Thymus (tissue), 11 donors: Measurements from ENCODE around the gene MDC1. TPM values are rescaled to one million over a fixed set of nuclear protein-coding genes. Genes with fewer than 3 reads are reported as not detected.
A peak's percentile ranks its signal among the peaks of the same experiment; 100 is the strongest.

Experiments
- DNase-seq, 9 donors: peaks; one replicate each; pipeline ENCODE4 v3.0.0-alpha.2; 2013; ENCODE audit warnings: low spot score in 9 of 9, low read depth in 6 of 9, missing footprints in 1 of 9
- H3K27ac ChIP-seq, 2 donors: one replicate each; pipeline ENCODE4 v1.5.1; 2013; ENCODE audit warnings: control low read depth in 1 of 2, low read depth in 1 of 2, low read length in 1 of 2, mild to moderate bottlenecking in 1 of 2, moderate library complexity in 1 of 2
- H3K27me3 ChIP-seq, 2 donors: one replicate each; pipeline ENCODE4 v1.5.1; 2013; ENCODE audit warnings: low read length in 1 of 2; ENCODE audit not compliant: control insufficient read depth in 2 of 2, insufficient read depth in 1 of 2
- H3K36me3 ChIP-seq, 2 donors: one replicate each; pipeline ENCODE4 v1.5.1; 2013; ENCODE audit warnings: low read length in 1 of 2, mild to moderate bottlenecking in 1 of 2, moderate library complexity in 1 of 2; ENCODE audit not compliant: control insufficient read depth in 2 of 2, insufficient read depth in 2 of 2
- H3K4me1 ChIP-seq, 2 donors: one replicate each; pipeline ENCODE4 v1.5.1; 2013; ENCODE audit warnings: low read length in 2 of 2; ENCODE audit not compliant: control insufficient read depth in 2 of 2, insufficient read depth in 2 of 2
- H3K4me3 ChIP-seq, 2 donors: one replicate each; pipeline ENCODE4 v1.5.1; 2013; ENCODE audit warnings: low read length in 2 of 2, control low read depth in 1 of 2, mild to moderate bottlenecking in 1 of 2
- H3K9me3 ChIP-seq, 2 donors: one replicate each; pipeline ENCODE4 v1.5.1; 2013; ENCODE audit warnings: low read length in 1 of 2, mild to moderate bottlenecking in 1 of 2; ENCODE audit not compliant: control insufficient read depth in 2 of 2, insufficient read depth in 1 of 2
- WGBS: extraction: QIAGEN DNeasy Blood & Tissue Kit; methylation state at CpG from one replicate; pipeline ENCODE4 v1.1.7; 2013; 5-methylcytosine and 5-hydroxymethylcytosine counted together
- polyA plus RNA-seq: library from polyadenylated mRNA; stranded (reverse); fragments of 200-250 nt; gene quantifications from one replicate; pipeline ENCODE4 v1.2.3, GENCODE V29; 2013
- total RNA-seq: library from RNA; stranded (reverse); fragments of 120-200 nt; gene quantifications from one replicate; pipeline ENCODE4 v1.2.4, GENCODE V29; 2013
- donor health status: healthy.

The MDC1 gene
- total and polyA plus RNA-seq, 2 donors = 7.6 to 21.6 TPM

- Histone ChIP-seq H3K27me3 (peaks cover 0 to 6% of the 10 kb centered on the region in 2 donors), H3K36me3 (no peaks in the 10 kb centered on the region), H3K4me1 (peaks cover 6 to 24% of the 10 kb centered on the region in 2 donors), H3K4me3 (no peak overlapping the region), H3K9me3 (peaks cover 0 to 4% of the 10 kb centered on the region in 2 donors), H3K27ac (no peak overlapping the region)
- 90% methylated on average over 8 of the region's 8 CpGs for WGBS
- no peak for DNase-seq
Measured at GRCh38 chr6:30748851-30749540, 31.9 kb upstream of the MDC1 start.

- no peak overlapping the region for H3K4me3 ChIP-seq
- WGBS = 92% methylated on average over 6 of the region's 6 CpGs
- peak overlapping the region in 1 of 2 donors; percentile 43 for H3K27ac ChIP-seq
- peaks cover 6 to 33% of the 10 kb centered on the region in 2 donors for H3K4me1 ChIP-seq
- DNase-seq = no peak
- H3K36me3 ChIP-seq = no peaks in the 10 kb centered on the region
- H3K9me3 ChIP-seq = peaks cover 0 to 4% of the 10 kb centered on the region in 2 donors
- H3K27me3 ChIP-seq = peaks cover 0 to 15% of the 10 kb centered on the region in 2 donors
Measured at GRCh38 chr6:30747902-30748769, 31.1 kb upstream of the MDC1 start.

- peaks cover 0 to 20% of the 10 kb centered on the region in 2 donors for H3K27me3 ChIP-seq
- 96% methylated on average over 1 of the region's 1 CpG for WGBS
- no peak for DNase-seq
- peaks cover 0 to 5% of the 10 kb centered on the region in 2 donors for H3K9me3 ChIP-seq
- H3K36me3 ChIP-seq = no peaks in the 10 kb centered on the region
- no peak overlapping the region for H3K27ac ChIP-seq
- no peak overlapping the region for H3K4me3 ChIP-seq
- peaks cover 6 to 37% of the 10 kb centered on the region in 2 donors for H3K4me1 ChIP-seq
Measured at GRCh38 chr6:30747300-30747687, 30.2 kb upstream of the MDC1 start.

GRCh38 chr6:30744054-30744805 lies 27.1 kb upstream of the MDC1 start, which contains the start of gene IER3:
TSS of gene IER3 (minus strand) at chr6:30744547. CDS start at chr6:30744518, 29 bp downstream.
- peaks cover 0 to 10% of the 10 kb centered on the region in 2 donors for H3K9me3 ChIP-seq
- peaks cover 0 to 13% of the 10 kb centered on the region in 2 donors for H3K36me3 ChIP-seq
- peak within 1 kb of the TSS; percentile 71 to 79 for H3K4me3 ChIP-seq
- DNase-seq = peak in 7 of 9 donors; percentile 63 to 89 (median 75)
- H3K27me3 ChIP-seq = peaks cover 0 to 20% of the 10 kb centered on the region in 2 donors
- H3K4me1 ChIP-seq = peaks cover 6 to 52% of the 10 kb centered on the region in 2 donors
- peak within 1 kb of the TSS; percentile 70 to 90 for H3K27ac ChIP-seq
- WGBS = under 1% methylated on average over 54 of the region's 54 CpGs

- 4% methylated on average over 55 of the region's 55 CpGs for whole genome bisulfite sequencing
- H3K27me3 ChIP-seq = peaks cover 0 to 20% of the 10 kb centered on the region in 2 donors
- peaks cover 0 to 10% of the 10 kb centered on the region in 2 donors for H3K9me3 ChIP-seq
- H3K36me3 ChIP-seq = peaks cover 0 to 20% of the 10 kb centered on the region in 2 donors
- peak overlapping the region; percentile 71 to 79 for H3K4me3 ChIP-seq
- DNase-seq = peak in 2 of 9 donors; percentile 35 to 52
- peak overlapping the region; percentile 77 to 90 for H3K27ac ChIP-seq
- H3K4me1 ChIP-seq = peaks cover 4 to 49% of the 10 kb centered on the region in 2 donors
Measured at GRCh38 chr6:30743099-30744053, 26.3 kb upstream of the MDC1 start.

- peaks cover 0 to 20% of the 10 kb centered on the region in 2 donors for H3K36me3 ChIP-seq
- under 1% methylated on average over 66 of the region's 66 CpGs for WGBS
- H3K9me3 ChIP-seq = peaks cover 0 to 10% of the 10 kb centered on the region in 2 donors
Measured at GRCh38 chr6:30742316-30743098, 25.4 kb upstream of the MDC1 start, which contains the start of gene FLOT1. TSS of gene FLOT1 (minus strand) at chr6:30742687. CDS start at chr6:30742189, 498 bp downstream.

GRCh38 chr6:30741789-30742315 lies 24.8 kb upstream of the MDC1 start:
- peak overlapping the region; percentile 74 to 90 for H3K27ac ChIP-seq
- peaks cover 0 to 21% of the 10 kb centered on the region in 2 donors for H3K36me3 ChIP-seq
- H3K27me3 ChIP-seq = peaks cover 0 to 20% of the 10 kb centered on the region in 2 donors
- WGBS = 26% methylated on average over 13 of the region's 13 CpGs
- peak overlapping the region; percentile 71 to 79 for H3K4me3 ChIP-seq
- H3K9me3 ChIP-seq = peaks cover 0 to 10% of the 10 kb centered on the region in 2 donors
- peaks cover 12 to 50% of the 10 kb centered on the region in 2 donors for H3K4me1 ChIP-seq
- no peak for DNase-seq

More at GRCh38 chr6:30742316-30743098, 25.4 kb upstream of the MDC1 start, which contains the start of gene FLOT1:
- peak within 1 kb of the TSS; percentile 77 to 90 for H3K27ac ChIP-seq
- H3K4me1 ChIP-seq = peaks cover 8 to 43% of the 10 kb centered on the region in 2 donors
- H3K27me3 ChIP-seq = peaks cover 0 to 20% of the 10 kb centered on the region in 2 donors
- peak within 1 kb of the TSS; percentile 71 to 79 for H3K4me3 ChIP-seq
- DNase-seq = peak in 5 of 9 donors; percentile 56 to 77 (median 59)
